Measurements from ENCODE around the gene RABGAP1L. TPM values are rescaled to one million over a fixed set of nuclear protein-coding genes. Genes with fewer than 3 reads are reported as not detected.
A peak's percentile ranks its signal among the peaks of the same experiment; 100 is the strongest.
"Not testable (repeated sequence)": the region's sequence is repeated elsewhere in the genome, so short reads cannot be mapped to it uniquely, and the experiment has no call there.

RABGAP1L gene
- total RNA-seq, 1 donor = 29.8 TPM

DNA sequence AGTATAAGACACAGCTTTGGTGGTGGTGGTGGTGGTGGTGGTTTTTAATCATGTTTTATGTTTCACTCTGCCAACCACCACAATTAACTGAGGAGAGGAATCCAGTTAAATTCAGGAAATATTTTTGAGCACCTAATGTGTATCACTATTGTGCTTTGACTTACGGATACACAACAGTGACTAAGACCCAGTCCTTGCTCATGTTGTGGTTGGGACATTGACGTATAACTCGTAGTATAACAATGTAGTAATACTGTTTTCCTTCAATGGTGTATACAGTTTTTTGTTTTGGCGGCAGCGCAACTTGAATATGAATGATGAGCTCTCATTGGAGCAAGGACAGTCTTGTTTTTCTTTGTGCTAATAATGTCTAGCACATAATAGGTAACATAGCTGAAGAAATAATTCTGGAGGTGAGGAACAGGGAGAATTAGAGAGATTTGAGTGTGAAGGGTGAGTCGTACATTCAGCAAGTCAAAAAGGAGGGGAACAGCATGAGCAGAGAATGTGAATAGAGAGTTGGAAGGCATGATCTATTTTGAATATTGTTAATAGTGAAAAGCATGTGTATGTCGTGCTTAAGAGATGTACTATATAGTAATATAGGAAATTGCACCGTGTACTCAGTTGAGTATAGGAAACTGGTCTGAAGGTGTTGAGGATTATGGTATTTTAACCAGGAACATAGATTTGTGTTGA, 845.9 kb downstream of the RABGAP1L start:
- TF ChIP-seq, protein P1, sequence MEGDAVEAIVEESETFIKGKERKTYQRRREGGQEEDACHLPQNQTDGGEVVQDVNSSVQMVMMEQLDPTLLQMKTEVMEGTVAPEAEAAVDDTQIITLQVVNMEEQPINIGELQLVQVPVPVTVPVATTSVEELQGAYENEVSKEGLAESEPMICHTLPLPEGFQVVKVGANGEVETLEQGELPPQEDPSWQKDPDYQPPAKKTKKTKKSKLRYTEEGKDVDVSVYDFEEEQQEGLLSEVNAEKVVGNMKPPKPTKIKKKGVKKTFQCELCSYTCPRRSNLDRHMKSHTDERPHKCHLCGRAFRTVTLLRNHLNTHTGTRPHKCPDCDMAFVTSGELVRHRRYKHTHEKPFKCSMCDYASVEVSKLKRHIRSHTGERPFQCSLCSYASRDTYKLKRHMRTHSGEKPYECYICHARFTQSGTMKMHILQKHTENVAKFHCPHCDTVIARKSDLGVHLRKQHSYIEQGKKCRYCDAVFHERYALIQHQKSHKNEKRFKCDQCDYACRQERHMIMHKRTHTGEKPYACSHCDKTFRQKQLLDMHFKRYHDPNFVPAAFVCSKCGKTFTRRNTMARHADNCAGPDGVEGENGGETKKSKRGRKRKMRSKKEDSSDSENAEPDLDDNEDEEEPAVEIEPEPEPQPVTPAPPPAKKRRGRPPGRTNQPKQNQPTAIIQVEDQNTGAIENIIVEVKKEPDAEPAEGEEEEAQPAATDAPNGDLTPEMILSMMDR (IDR thresholded peaks at IDR 0.05; ENCODE audit: insufficient read depth, low read depth, low read length) = no peak
- H3K4me3 ChIP-seq (ENCODE audit: low read depth, low read length) = no peak overlapping the region
- no peak for DNase-seq (ENCODE audit: low read depth)

DNA sequence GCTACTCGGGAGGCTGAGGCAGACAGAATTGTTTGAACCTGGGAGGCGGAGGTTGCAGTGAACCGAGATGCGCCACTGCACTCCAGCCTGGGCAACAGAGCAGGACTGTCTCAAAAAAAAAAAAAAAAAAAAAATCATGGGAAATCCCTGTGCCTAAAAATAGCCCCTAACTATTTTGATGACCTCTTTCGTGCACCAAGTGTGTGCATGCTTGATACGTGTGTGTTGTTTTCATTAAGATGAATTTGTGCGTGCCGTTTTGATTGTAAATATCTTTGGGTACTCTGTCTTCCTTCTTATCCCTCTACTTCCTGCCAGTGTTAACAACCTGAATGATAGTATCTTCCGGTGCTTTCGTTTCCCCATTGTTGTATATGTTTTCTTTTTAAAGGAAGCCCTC, 850.2 kb downstream of the RABGAP1L start:
- TF ChIP-seq, protein P1 (IDR thresholded peaks at IDR 0.05; ENCODE audit: insufficient read depth, low read depth, low read length) = no peak
- no peak for DNase-seq (ENCODE audit: low read depth)
- H3K4me3 ChIP-seq (ENCODE audit: low read depth, low read length) = no peak overlapping the region

DNA sequence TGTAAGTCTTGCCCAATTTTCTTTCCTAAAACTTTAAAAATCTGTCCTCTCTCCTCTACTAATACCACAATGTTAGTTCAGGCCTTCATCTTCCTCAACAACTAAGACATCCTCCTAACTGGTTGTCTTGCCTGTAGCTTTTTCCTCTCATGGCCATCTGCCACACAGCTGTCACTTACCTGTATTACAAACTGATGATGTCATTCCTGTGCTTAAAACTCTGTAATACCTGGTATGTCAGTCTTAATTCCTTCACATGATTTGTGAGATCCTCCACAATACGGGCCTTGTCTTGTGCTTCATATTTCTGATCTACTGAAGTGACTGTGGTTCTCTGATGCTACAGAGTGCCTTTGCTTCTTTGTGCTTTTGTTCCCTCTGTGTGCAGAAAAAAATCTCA, 854.1 kb downstream of the RABGAP1L start:
- TF ChIP-seq, protein P1 (IDR thresholded peaks at IDR 0.05; ENCODE audit: insufficient read depth, low read depth, low read length) = no peak
- DNase-seq (ENCODE audit: low read depth) = no peak
- H3K4me3 ChIP-seq (ENCODE audit: low read depth, low read length) = no peak overlapping the region

DNA sequence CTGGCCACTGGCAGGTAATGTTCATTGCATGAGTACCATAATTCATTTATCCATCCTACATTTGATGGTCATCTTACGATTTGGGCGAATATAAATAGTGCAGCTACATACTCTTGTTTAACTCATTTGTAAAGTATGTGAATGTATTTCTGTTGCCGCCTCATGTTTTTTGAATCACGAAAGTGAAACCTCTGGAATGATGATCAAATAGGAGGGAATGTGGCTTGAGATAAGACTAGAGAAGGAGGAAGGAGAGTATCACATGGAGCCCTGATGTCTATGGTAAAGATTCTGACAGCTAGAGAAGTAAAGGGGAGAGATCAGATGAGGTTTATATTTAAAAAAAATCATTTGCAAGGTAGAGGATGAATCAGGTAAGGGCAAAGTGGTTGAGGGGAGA, 855.9 kb downstream of the RABGAP1L start:
- TF ChIP-seq, protein P1 (IDR thresholded peaks at IDR 0.05; ENCODE audit: insufficient read depth, low read depth, low read length) = no peak
- H3K4me3 ChIP-seq (ENCODE audit: low read depth, low read length) = no peak overlapping the region
- peak; percentile 75 for DNase-seq (ENCODE audit: low read depth)

DNA sequence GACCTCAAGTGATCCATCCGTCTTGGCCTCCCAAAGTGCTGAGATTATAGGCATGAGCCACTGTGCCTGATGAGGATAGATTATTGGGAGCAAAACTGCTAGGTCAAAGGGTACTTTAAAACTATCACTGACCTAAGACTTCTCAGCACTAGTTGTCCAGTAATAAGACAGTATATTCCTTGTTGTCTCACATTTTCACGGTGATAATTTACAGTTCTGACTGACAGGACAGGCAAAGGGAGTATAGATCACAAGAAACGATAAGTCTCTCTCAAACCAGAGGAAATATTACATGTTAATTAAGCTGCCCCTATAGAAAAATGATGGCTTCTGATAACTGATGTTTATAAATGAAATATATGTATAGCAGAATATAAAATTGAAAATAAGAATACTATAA, 860.2 kb downstream of the RABGAP1L start:
- TF ChIP-seq, protein P1 (IDR thresholded peaks at IDR 0.05; ENCODE audit: insufficient read depth, low read depth, low read length) = no peak
- no peak for DNase-seq (ENCODE audit: low read depth)
- no peak overlapping the region for H3K4me3 ChIP-seq (ENCODE audit: low read depth, low read length)

DNA sequence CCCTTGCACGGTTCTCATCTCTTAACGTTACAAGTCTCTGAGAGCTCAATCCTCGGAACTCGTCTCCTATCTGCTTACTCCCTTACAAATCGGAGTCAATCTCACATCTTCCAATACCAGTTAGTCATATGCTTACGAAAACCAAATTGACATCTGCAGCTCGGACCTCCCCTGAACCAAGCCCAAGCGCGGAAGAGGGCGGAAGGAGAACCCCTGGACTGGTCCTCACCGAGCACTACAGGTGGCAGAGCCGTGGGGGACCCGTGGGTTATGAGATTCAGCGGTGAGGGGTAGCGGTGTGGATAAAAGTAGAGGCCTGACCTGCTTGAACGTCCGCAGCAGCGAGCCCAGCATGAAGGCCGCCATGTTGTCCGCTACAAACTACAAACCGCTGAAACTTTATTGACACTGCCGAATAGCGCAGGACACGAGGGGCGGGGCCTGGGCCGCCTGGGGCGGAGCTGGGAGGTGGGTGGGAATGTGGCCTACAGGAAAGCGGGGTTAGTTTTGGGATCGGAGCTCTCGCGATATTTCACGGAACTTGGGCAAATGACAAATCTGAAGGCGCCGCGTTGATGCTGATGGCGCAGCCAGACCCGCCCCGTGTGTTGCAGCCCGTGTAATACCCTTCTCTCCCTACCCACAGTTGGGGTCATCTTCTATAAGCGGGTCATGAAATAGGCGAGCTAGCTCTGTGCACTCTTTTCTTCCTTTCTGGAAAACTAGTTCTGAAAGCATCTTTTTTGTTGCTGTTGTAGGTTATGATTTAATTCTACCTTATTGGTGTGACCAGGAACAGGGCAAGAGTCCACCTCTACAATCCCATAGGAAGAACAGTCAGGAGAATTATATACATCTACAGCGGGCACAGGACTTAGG, 864.0 kb downstream of the RABGAP1L start, which contains the start of gene MRPS14:
TSS of gene MRPS14 (minus strand) at position 383 of the 879 bp plus-strand sequence. CDS start at position 366, 17 bp downstream.
- peak; percentile 99 for DNase-seq (ENCODE audit: low read depth)
- TF ChIP-seq, protein P1 (IDR thresholded peaks at IDR 0.05; ENCODE audit: insufficient read depth, low read depth, low read length) = no peak
- peak within 1 kb of the TSS; percentile 75 for H3K4me3 ChIP-seq (ENCODE audit: low read depth, low read length)

DNA sequence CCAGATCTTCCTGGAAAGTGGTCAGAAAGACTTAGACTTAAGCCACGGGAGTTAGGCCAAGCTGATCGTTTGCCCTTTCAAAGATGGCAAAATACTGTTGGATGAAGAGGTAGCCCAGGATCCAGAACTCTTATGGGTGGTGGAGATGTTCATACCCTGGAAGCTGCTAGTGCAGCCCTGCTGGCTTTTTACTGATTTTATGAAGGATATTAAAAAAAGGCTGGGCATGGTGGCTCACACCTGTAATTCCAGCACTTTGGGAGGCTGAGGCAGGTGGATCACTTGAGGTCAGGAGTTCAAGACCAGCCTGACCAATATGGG, 864.6 kb downstream of the RABGAP1L start:
- H3K4me3 ChIP-seq (ENCODE audit: low read depth, low read length) = peak overlapping the region; percentile 75
- not testable (repeated sequence) for DNase-seq (ENCODE audit: low read depth)
